HG02938 (cell line): ENCODE data around the gene PSMB11.
A peak's percentile ranks its signal among the peaks of the same experiment; 100 is the strongest.
"Not testable (repeated sequence)": the region's sequence is repeated elsewhere in the genome, so short reads cannot be mapped to it uniquely, and the experiment has no call there.

Experiments
- ATAC-seq: cut with Tn5 transposase; IDR thresholded peaks from one replicate; pipeline ENCODE4 v1.9.1; 2021; ENCODE audit warnings: mild to moderate bottlenecking, moderate library complexity; ENCODE audit not compliant: unreplicated experiment

PSMB11 gene, protein sequence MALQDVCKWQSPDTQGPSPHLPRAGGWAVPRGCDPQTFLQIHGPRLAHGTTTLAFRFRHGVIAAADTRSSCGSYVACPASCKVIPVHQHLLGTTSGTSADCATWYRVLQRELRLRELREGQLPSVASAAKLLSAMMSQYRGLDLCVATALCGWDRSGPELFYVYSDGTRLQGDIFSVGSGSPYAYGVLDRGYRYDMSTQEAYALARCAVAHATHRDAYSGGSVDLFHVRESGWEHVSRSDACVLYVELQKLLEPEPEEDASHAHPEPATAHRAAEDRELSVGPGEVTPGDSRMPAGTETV

DNA sequence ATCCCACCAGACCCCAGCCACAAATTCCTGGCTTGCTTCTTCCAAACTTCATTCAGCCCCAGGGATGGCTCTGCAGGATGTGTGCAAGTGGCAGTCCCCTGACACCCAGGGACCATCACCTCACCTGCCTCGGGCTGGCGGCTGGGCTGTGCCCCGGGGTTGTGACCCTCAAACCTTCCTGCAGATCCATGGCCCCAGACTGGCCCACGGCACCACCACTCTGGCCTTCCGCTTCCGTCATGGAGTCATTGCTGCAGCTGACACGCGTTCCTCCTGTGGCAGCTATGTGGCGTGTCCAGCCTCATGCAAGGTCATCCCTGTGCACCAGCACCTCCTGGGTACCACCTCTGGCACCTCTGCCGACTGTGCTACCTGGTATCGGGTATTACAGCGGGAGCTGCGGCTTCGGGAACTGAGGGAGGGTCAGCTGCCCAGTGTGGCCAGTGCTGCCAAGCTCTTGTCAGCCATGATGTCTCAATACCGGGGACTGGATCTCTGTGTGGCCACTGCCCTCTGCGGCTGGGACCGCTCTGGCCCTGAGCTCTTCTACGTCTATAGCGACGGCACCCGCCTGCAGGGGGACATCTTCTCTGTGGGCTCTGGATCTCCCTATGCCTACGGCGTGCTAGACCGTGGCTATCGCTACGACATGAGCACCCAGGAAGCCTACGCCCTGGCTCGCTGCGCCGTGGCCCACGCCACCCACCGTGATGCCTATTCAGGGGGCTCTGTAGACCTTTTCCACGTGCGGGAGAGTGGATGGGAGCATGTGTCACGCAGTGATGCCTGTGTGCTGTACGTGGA is at the start of gene PSMB11:
Gene PSMB11, plus strand, starts transcription at position 51 of the 804 bp plus-strand sequence. Its CDS starts 14 bp downstream, at position 65.
- no peak for ATAC-seq

DNA sequence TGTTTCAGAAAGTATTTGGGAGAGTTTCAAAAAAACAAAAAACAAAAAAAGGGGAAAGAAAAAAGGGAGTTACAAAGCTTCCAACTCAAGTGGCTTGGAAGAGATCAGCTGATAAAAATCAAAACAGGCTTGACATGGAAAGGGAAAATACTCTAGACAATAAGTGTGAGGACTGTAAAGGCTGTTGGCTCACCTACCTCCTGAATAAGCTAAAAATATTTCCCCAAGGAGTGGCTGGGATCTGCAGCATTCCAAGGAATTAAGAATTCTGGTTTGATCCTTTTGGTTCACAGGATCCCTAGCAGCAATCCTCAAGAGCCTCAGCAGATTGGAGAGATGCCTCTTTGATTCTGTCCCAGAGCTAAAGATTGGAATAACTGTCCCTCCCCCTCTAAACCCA is 48.5 kb upstream of the PSMB11 start:
- ATAC-seq = no peak

DNA sequence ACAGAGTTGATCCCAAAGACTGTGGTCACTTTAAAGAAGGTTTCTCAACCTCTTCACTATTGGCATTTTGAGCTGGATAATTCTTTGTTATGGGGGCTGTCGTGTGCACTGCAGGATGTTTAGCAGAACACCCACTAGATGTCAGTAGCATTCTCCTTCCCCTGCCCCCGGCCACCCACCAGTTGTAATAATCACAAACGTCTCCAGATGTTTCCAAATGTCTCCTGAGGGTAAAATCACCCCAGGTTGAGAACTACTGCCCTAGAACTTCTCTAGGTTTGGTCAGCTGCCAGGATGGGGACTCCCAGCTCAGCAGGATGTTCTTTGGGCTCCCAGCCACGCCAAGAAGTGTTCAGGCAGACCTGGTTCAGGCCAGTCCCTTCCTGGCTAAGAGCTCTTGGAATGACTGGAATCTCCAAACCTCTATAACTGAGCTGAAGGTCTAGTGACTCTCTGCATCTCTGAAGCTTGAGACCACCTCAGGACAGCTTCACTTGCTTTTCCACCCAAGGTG is 47.2 kb upstream of the PSMB11 start:
- ATAC-seq = no peak

DNA sequence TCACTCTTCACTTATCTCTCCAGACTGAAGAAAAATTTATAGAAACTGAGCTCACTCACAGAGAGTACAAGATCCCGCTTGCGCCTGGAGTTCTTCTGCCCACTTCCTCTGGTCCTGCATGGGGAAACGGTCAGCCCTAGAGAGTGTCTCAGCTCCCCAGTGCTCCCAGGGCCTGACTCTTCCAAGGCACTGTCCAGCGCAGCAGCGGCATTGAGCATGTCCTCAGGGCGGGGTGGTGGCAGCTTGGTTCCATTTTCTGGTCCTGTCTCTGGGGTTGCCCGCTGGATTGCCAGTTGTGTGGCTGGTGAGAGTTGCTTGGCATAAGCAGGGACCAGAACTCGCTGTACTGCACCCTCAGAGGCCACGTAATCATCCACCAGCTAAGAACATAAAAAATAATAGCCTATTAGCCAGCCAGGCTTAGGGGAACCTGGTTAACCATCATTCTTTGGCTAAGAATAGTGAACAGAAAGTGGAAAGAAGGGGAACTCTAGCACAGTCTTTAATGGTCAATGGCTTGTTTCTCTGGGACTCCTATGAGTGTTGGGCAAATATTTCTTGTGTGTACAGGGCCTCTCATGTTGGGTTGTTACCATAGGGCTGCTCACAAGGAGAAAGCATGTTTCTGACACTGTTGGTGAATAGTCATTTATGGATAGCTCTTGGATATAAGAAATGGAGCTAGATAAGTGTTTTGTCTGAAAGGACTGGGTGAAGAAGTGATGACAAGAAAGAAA is 46.0 kb upstream of the PSMB11 start:
- ATAC-seq = no peak

DNA sequence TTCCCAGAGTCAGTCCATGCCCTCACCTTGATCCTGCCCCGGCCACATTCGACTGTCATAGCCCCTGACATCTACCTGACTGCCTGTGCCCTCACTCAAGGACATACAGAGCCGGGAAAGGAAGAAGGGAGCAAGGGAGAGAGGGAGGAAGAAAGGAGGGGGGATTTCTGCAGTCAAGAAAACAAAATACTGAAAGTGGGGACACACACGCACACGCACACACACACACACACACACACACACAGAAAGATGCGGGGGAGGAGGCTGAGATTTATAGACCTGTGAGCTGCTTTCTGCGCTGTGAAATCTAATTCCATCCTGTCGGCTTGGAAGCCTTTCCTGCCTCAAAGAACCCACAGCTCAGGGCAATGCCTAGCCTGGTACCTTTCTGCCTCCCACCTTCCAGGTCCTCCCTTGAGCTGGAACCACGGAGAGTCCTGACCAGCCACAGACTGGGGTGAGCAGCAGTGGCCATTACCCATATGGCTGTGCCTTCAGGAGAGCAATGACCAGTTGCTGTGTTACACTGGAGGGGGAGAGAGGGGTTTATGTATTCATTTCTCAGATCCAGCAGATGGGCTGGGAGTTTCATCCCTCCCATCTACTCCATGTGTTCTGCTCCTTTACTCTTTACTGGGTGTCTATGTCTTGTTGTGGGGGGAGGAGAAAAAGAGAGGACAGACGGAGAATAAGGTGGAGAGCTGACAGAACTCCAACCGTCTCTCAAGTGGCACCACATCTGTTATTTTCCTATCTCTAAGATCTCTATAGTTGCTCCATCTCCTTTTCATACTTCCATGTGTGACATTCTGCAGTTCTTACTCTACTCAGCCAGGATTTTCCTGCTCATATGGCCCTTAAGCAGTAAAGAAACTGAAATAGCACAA is 45.0 kb upstream of the PSMB11 start:
- ATAC-seq = no peak

DNA sequence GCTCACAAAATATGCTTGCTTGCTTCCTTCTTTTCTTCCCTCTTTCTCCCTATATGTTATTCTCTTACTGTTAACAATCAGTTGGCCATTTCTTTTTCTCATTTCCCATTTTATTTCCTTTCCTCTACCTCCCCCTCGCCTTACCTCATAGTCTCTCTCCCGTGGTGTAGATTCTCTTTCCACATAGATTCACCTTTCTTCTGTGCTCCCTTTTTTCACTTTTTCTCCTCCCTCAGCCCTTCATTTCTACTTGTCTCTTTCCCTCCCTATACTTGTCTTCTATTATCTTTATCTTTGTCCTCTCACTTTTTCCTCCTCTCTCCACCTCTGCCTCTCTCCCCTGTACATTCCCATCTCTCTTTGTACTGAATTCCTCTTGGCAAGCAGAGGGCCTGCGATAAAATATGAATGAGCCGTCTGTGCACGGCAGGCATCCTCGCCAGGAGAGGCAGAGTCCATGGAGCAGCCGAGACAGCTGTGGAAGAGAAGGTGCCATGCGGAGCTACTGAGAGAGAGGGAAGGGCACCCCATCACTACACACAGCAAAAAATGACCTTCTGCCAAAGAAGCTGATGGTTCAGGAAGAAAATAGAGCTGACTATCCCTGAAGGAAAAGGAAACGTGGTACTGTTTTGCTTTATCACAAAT is 44.2 kb upstream of the PSMB11 start:
- ATAC-seq = no peak

DNA sequence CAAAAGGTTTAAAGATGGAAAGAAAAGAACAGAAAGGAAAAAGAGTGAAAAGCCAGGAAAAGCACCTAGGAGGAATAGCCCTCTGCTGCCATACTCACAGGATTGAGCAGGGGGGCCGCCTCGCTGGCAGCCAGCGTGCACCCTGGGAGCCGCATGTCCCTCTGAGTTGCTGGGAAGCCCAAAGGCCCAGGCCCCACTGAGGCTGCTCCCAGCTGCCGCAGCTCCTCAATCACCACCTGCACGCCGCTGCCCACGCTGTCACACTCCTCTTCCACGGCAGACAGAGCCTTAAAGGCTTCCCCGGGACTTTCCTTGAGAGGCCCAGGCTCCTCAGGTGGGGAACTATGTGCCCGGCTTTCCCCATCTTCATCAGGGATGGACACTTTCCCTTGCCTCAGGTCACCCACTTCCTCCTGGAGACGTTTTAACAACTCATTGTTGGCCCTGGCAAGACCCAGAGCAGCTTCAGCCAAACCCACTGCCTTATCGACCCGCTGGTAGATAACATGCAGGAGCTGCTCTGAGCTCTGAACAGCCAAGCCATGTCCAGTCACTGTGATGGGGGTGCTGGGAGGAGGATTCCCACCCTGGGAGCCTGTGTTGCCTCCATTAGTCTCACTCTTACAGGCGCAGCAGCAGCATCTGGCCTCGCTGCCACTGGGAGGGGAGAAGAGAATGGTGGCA is 43.5 kb upstream of the PSMB11 start:
- ATAC-seq = no peak

DNA sequence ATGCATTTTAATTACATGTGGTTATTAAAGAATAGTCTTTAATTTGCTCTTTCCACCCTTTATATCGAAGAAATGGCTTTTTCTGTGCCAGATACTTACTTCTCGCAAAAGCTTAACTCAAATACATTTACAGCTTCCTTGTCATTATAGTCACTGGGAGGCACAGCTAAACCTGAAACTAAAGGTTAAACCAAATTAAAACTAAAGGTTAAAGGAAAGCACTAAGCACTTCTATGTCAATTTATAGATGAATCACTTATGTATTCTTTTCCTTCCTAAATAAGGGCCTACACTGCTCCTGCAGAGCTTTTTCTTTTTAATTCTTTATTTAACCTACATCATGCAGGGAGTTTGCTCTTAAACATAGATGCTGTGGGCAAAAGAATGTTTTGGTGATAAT is 41.2 kb upstream of the PSMB11 start:
- no peak for ATAC-seq

DNA sequence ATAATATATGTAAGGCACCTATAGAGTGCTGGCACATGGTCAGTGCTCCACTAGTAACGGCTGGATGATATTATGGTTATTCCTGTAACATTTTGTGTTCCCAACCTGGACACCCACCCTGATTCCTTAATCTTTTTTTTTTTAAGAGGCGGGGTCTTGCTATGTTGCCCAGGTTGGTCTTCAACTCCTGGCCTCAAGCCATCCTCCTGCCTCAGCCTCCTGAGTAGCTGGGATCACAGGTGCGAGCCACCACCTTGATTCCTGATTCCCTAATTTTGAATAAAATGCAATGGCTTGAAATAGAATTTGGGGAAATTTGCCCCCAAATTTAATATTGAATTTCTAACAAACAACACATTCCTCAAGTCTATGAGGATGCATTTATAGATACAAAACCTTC is 39.4 kb upstream of the PSMB11 start:
- no peak for ATAC-seq

DNA sequence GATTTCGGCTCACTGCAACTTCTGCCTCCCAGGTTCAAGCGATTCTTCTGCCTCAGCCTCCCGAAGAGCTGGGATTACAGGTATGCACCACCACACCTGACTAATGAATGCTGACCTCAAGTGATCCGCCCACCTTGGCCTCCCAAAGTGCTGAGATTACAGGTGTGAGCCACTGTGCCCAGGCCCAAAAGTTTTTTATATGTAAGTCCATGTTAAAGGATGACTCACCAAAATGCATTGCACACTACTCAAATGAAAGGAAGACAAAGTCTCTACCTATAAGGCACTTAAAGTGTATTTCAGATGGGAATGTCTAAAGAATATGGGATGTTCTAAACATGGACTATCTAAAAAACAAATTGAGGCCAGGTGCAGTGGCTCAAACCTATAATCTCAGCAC is 37.7 kb upstream of the PSMB11 start:
- ATAC-seq = not testable (repeated sequence)

DNA sequence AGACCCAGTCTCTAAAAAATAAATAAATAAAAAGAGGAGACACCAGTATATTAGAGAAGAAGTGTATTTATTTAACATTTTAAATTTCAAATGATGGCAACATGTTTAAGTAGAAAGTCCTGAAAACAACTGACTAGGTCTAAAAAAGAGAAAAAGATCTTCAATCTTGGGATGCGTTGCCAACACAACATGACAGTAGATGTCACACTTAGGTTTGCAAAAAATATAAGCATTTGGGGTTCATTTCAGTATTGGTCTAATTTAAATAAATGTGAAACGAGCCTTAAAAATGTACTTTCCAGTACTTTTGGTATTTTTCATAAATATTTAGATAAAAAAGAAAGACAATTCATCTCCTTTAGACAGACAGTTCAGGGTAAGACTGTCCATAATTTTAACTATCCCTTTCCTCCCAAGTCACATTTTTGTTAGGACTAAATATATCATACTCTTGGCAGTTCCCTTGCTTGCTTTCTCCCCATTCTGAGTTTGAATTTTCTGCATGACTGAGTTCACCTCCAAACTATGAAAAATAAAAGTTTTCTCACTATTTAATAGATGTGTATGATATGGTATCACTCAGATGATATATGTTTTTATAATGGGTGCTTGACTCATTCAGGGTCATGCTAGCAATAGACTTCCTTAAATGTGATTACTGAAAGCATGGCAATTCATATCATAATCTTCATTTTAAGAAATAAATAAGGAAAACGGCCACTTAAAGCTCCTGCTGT is 36.4 kb upstream of the PSMB11 start:
- no peak for ATAC-seq

DNA sequence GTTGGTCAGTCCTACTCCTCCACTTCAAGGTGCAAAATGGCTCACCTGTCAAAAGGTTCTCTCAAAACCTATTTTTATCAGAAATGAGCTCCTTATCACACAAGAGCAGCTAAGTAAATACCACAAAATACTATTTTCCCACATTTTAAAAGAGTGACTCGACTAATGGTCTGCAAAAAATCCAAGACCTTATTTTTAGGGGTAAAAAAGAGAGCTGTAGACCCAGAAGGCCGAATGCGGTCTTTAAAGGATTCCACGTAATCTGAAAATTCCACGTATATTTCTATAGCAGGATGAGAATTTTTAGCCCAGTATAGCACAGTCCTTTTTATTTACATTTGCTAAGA is 35.9 kb upstream of the PSMB11 start:
- no peak for ATAC-seq

DNA sequence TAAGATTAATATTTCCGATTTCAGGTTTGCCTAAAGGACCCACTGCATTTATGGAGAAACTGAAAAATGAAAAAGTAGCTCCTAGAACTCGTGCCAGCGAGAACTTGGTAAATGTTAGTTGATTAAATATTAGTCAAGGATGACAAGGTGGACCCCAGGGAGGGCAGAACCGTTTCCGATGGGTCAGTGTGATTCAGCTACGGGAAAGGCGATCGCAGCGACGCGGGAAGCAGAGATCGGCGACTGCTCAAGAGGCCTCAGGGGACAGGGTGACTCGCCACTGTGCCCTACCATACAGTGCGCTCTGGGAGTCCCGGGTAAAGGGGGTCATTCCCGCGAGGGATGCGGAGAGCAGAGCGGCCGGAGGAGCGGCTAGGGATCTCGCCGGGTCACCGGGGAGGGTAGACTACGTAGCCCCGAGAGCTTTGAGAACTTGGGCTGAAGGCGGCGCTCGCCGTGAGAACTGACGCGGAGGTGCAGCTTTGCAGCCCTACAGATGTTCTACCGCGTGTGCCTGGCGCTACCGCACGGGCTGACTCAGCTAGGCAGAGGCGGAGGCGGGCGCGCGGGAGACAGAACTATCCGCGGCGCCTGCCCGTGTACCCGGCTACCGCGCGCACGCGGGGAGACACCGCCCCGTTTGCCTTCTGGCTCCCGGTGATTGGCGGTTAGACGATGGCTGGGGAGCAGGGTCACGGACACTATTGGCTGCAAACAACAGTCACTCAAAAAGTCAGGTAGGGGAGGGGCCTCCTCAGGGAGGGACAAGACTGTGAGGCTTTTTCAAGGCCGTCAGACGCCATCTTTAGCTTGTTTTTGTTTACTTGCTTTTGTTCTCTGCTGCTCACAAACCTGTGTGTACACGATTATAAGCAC is 35.2 kb upstream of the PSMB11 start:
- ATAC-seq = peak; percentile 97

DNA sequence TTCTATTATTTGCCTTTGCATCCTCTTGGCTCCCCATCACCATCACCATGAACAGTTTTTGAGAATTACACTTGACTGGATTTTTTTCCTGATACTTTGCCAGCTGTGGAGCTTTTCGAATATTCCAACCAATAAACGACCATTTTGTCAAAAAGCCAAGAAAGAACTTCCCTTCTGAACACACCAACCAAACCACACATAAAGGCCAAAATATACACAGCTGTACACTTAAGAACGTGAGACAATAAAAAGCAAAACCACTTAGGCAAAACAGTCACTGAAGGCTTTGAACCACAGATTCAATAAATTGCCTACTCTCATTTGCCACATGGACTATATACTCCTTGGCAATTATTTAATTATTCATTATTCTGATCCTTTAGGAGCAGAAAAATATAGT is 33.2 kb upstream of the PSMB11 start:
- no peak for ATAC-seq

DNA sequence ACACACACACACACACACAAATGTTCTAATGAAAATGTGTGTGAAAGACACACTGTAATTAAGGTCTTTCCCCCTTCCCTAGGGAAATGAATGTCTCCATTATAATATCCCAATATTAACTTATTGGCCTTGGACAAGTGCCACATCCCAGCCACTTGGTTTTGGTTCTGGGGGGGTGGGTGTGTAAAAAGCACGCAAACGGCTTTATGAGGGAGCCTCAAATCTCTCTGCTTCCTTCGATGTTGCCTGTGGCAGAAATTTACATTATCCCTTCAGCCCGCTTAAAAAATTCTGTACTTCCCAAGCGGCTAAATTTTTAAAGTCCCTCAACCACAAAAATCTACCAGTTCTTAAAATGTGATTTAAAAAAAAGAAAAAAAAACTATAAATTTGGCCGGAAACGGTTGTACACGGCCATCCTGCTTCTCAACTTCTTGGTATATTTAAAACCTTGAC is 32.5 kb upstream of the PSMB11 start:
- ATAC-seq = no peak

DNA sequence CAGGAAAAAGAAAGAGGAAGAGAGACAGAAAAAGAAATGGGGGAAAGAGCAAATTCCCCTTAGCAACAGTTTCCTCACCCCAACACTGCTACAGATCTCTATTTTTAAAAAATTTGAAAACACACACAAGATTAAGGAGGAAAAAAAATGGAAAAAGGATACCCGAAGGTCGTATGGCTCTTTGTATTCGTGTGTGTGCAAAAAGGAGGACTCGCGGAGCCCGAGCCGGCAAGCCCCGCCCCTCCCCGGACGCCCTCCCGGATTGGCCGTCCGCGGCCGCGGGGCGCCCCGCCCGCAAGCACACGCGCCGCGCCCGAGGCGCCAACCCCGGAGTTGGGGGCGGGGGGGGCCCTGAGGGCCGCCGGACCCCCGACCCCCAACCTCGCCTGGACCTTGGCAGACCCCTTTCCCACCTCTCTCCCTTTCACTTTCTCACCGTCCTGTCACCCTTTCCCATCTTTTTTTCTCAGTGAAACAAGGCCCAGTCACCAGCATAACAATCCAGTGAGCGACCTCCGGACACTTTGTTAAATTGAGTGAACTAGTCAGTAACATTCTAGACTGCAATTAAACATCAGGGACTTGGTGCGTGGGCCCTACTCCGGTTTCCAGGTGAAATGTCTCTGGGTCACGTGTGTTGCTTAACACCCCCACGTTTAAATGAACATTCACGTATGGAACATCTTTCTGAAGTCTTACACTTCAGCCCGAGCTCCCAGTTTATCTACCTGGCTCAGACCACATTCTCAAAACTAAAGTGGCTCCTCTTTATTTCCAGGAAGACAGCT is 31.9 kb upstream of the PSMB11 start, which contains the start of gene C14orf93:
Gene C14orf93, minus strand, starts transcription at position 205 of the 788 bp plus-strand sequence. CDS start 11,120 bp downstream, outside the sequence.
- ATAC-seq = no peak
